ENCODE data around the gene COL28A1. TPM values are rescaled to one million over a fixed set of nuclear protein-coding genes. Genes with fewer than 3 reads are reported as not detected.

Gene COL28A1
- polyA plus RNA-seq, 1 donor (not counting 4 experiments of a cell fraction or from before 2014, with no cell fraction given), result 0.13 TPM

GRCh38 chr7:7349156-7349555 is 186.5 kb downstream of the COL28A1 start:
- Histone ChIP-seq H3K9ac (ENCODE audit: control insufficient read depth, extremely low read depth, insufficient read depth, low read length) (no peak overlapping the region), H3K4me2 (ENCODE audit: control insufficient read depth, extremely low read depth, insufficient read depth, low read depth, low read length) (no peak overlapping the region), H3K4me1 (ENCODE audit: control insufficient read depth, extremely low read depth, insufficient read depth, low read length) (peaks cover 9% of the 10 kb centered on the region), H3K9me1 (ENCODE audit: control insufficient read depth, extremely low read depth, insufficient read depth, low read length) (no peaks in the 10 kb centered on the region), H4K20me1 (ENCODE audit: control insufficient read depth, extremely low read depth, insufficient read depth, low read length) (no peaks in the 10 kb centered on the region), H3K27ac (ENCODE audit: control insufficient read depth, insufficient read depth, low read length) (no peak overlapping the region), H3K27me3 (ENCODE audit: control insufficient read depth, extremely low read depth, insufficient read depth, low read length) (no peaks in the 10 kb centered on the region), H2AFZ (ENCODE audit: control insufficient read depth, low read length) (no peak overlapping the region), H3K9me3 (ENCODE audit: control insufficient read depth, low read depth, low read length) (no peaks in the 10 kb centered on the region), H3K36me3 (ENCODE audit: control insufficient read depth in 2 of 2, extremely low read depth in 1 of 2, insufficient read depth in 2 of 2, low read length in 2 of 2) (no peaks in the 10 kb centered on the region), H3K4me3 (ENCODE audit: control insufficient read depth in 2 of 3, extremely low read depth in 1 of 3, insufficient read depth in 2 of 3, low read depth in 1 of 3, low read length in 3 of 3) (no peak overlapping the region), H3K79me2 (ENCODE audit: control insufficient read depth, insufficient read depth, low read length) (no peaks in the 10 kb centered on the region)
- TF ChIP-seq EZH2 (IDR thresholded peaks at IDR 0.05; ENCODE audit: low read length) (no peak), CTCF (optimal IDR thresholded peaks at IDR 0.05 in 1 of 3, IDR thresholded peaks at IDR 0.05 in 1 of 3, conservative IDR thresholded peaks at IDR 0.05 in 1 of 3; ENCODE audit: extremely low read depth in 1 of 3, insufficient read depth in 2 of 3, low read length in 3 of 3) (no peak)
- dilution Hi-C loops (cut with MboI; ENCODE audit: extremely low pct_ligation_motif_present, low sequenced_read_pairs), result no loop called here
- FAIRE-seq (no peak), DNase-seq (ENCODE audit: low read depth, low spot score) (no peak)

DNA sequence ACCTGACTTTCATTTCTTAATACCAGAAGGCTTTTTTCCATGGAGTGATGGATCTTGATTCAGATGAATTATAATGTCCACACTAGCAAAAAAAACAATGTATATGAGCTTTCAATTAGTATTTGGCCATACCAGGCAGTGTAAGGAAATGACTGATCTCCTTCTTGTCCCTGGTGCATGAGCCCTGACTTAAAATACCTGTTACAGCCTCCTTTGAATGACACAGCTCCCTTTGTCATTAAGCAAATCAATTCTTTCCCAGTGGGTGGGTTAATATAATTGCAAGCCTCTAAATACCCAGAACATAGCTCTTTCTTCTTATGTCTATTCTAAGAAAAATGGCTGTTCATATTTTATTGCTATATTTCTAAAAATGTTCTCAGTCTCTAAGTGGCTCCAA is 188.6 kb downstream of the COL28A1 start:
- Histone ChIP-seq H3K27ac (ENCODE audit: control insufficient read depth, insufficient read depth, low read length) (no peak overlapping the region), H3K4me3 (ENCODE audit: control insufficient read depth in 2 of 3, extremely low read depth in 1 of 3, insufficient read depth in 2 of 3, low read depth in 1 of 3, low read length in 3 of 3) (no peak overlapping the region), H3K27me3 (ENCODE audit: control insufficient read depth, extremely low read depth, insufficient read depth, low read length) (no peaks in the 10 kb centered on the region), H4K20me1 (ENCODE audit: control insufficient read depth, extremely low read depth, insufficient read depth, low read length) (no peaks in the 10 kb centered on the region), H3K4me1 (ENCODE audit: control insufficient read depth, extremely low read depth, insufficient read depth, low read length) (no peaks in the 10 kb centered on the region), H2AFZ (ENCODE audit: control insufficient read depth, low read length) (no peak overlapping the region), H3K36me3 (ENCODE audit: control insufficient read depth in 2 of 2, extremely low read depth in 1 of 2, insufficient read depth in 2 of 2, low read length in 2 of 2) (no peaks in the 10 kb centered on the region), H3K9me3 (ENCODE audit: control insufficient read depth, low read depth, low read length) (no peaks in the 10 kb centered on the region), H3K4me2 (ENCODE audit: control insufficient read depth, extremely low read depth, insufficient read depth, low read depth, low read length) (no peak overlapping the region), H3K9ac (ENCODE audit: control insufficient read depth, extremely low read depth, insufficient read depth, low read length) (no peak overlapping the region), H3K79me2 (ENCODE audit: control insufficient read depth, insufficient read depth, low read length) (no peaks in the 10 kb centered on the region), H3K9me1 (ENCODE audit: control insufficient read depth, extremely low read depth, insufficient read depth, low read length) (no peaks in the 10 kb centered on the region)
- FAIRE-seq (no peak), DNase-seq (ENCODE audit: low read depth, low spot score) (no peak)
- TF ChIP-seq CTCF (optimal IDR thresholded peaks at IDR 0.05 in 1 of 3, IDR thresholded peaks at IDR 0.05 in 1 of 3, conservative IDR thresholded peaks at IDR 0.05 in 1 of 3; ENCODE audit: extremely low read depth in 1 of 3, insufficient read depth in 2 of 3, low read length in 3 of 3), result no peak
- no peak for TF ChIP-seq EZH2 (IDR thresholded peaks at IDR 0.05; ENCODE audit: low read length)
- dilution Hi-C loops (cut with MboI; ENCODE audit: extremely low pct_ligation_motif_present, low sequenced_read_pairs), result no loop called here
